Tibial artery (tissue), 4 donors: ENCODE results near the gene OR11L1.

Experiments used
- DNase-seq, 2 donors: peaks; one replicate each; pipeline ENCODE4 v3.0.0-alpha.2; 2019
- H3K27ac ChIP-seq, 2 donors: fragments of 200-600 bp; sonication (generic) in 1 of 2; 1 replicate in 1 of 2; 2 replicates in 1 of 2; pipeline ENCODE4 v1.5.1; 2018 to 2019; ENCODE audit warnings: mild to moderate bottlenecking in 1 of 2
- H3K27me3 ChIP-seq, 2 donors: fragments of 200-600 bp; sonication (generic) in 1 of 2; one replicate each; pipeline versions ENCODE4 v1.5.1 to v1.6.0; 2016 to 2019
- H3K36me3 ChIP-seq, 3 donors: fragments of 200-600 bp; sonication (generic) in 2 of 3; one replicate each; pipeline ENCODE4 v1.5.1; 2016 to 2019; ENCODE audit warnings: mild to moderate bottlenecking in 2 of 3
- H3K4me1 ChIP-seq, 4 donors: fragments of 200-600 bp; sonication (generic) in 2 of 4; 1 replicate in 3 of 4; 2 replicates in 1 of 4; pipeline ENCODE4 v1.5.1; 2016 to 2019
- H3K4me3 ChIP-seq, 2 donors: fragments of 200-600 bp; sonication (generic) in 1 of 2; 1 replicate in 1 of 2; 2 replicates in 1 of 2; pipeline ENCODE4 v1.5.1; 2018 to 2019; ENCODE audit warnings: mild to moderate bottlenecking in 2 of 2
- H3K9me3 ChIP-seq, 3 donors: fragments of 200-600 bp; sonication (generic) in 1 of 3; one replicate each; pipeline ENCODE4 v1.5.1; 2016 to 2019
- intact Hi-C: fragments of 100-400 bp; cut with DNase I; formaldehyde crosslinking; loops from one replicate; pipeline ENCODE4 v1.15.0; 2023; ENCODE audit warnings: low total_unique reads
- TF ChIP-seq, protein P1 (sequence below), 2 experiments: fragments of 200-600 bp in 1 of 2; fragments of 450-650 bp in 1 of 2; IDR thresholded peaks; one replicate each; pipeline ENCODE4 v1.5.1; 2017 to 2019; ENCODE audit warnings: antibody characterized with exemption in 2 of 2, mild to moderate bottlenecking in 1 of 2, moderate library complexity in 1 of 2

The OR11L1 gene

DNA sequence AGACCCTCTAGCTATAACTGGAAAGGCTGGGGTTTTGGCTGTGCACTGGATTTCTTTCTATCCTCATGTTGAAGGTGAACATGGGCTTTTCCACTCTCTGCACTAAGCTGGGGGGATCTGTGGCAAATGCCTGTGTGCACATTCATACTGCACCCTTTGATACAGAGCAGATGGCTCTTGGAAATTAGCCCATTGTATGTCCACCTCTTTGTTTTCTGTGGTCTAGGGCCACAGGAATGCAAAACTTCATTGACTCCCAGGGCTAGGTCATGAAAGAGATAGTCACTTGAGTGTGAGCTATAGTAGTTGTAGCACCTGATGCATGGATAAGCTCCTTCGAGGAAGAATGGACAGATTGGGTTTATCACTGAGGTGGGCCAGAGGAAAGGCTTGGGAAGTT lies 12.0 kb downstream of the OR11L1 start:
- DNase-seq = no peak
- intact Hi-C loops = no loop called here
- Histone ChIP-seq H3K4me1 (no peaks in the 10 kb centered on the region), H3K36me3 (no peaks in the 10 kb centered on the region), H3K27ac (no peak overlapping the region), H3K4me3 (no peak overlapping the region), H3K27me3 (no peaks in the 10 kb centered on the region), H3K9me3 (no peaks in the 10 kb centered on the region)
- TF ChIP-seq, protein P1, sequence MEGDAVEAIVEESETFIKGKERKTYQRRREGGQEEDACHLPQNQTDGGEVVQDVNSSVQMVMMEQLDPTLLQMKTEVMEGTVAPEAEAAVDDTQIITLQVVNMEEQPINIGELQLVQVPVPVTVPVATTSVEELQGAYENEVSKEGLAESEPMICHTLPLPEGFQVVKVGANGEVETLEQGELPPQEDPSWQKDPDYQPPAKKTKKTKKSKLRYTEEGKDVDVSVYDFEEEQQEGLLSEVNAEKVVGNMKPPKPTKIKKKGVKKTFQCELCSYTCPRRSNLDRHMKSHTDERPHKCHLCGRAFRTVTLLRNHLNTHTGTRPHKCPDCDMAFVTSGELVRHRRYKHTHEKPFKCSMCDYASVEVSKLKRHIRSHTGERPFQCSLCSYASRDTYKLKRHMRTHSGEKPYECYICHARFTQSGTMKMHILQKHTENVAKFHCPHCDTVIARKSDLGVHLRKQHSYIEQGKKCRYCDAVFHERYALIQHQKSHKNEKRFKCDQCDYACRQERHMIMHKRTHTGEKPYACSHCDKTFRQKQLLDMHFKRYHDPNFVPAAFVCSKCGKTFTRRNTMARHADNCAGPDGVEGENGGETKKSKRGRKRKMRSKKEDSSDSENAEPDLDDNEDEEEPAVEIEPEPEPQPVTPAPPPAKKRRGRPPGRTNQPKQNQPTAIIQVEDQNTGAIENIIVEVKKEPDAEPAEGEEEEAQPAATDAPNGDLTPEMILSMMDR (IDR thresholded peaks at IDR 0.05) = no peak

DNA sequence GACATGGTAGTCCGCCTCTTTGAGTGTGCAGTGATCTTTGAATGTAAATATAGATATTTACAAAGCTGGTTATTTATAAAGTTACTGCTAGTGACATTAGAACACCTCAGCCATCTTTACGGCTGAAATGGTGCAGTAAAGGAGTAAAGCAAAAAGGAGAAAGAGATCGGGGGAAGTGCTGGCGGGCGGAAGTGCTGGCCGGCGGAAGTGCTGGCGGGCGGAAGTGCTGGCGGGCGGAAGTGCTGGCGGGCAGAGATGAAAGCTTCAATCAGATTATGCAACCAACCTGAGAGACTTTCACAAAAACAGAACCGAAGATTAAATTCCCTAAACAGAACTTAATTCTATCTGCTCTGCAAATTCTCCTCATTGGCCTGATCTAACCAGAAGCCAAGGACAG lies 16.3 kb downstream of the OR11L1 start:
- H3K4me3 ChIP-seq = no peak overlapping the region
- no peak for DNase-seq
- no peak overlapping the region for H3K27ac ChIP-seq
- no peaks in the 10 kb centered on the region for H3K36me3 ChIP-seq
- TF ChIP-seq, protein P1 (IDR thresholded peaks at IDR 0.05) = no peak
- intact Hi-C loops = no loop called here
- no peaks in the 10 kb centered on the region for H3K9me3 ChIP-seq
- H3K4me1 ChIP-seq = no peaks in the 10 kb centered on the region
- no peaks in the 10 kb centered on the region for H3K27me3 ChIP-seq

DNA sequence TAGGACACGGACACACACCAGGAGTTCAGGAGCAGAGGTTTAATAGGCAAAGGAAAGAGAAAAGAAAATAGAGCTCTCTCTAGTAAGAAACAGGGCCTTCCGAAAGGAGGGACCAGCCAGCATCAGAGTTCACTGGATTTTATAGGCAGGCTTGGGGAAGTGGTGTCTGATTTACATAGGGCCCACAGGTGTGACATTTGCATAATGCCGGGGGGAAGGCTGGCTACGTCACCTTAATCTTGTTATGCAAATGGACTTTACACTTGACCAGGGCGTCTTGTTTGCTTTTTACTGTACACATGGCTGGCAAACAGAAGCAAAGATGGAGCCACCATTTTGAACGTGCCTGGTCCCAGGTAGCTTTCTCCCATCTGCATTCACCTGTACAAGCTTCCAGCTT lies 17.7 kb downstream of the OR11L1 start, which contains the start of gene OR14A16:
TSS of gene OR14A16 (minus strand) at position 97 of the 400 bp plus-strand sequence. CDS start 8,390 bp downstream, outside the sequence.
- intact Hi-C loops = no loop called here
- Histone ChIP-seq H3K4me3 (no peak within 1 kb of the TSS), H3K4me1 (no peaks in the 10 kb centered on the region), H3K27ac (no peak within 1 kb of the TSS), H3K27me3 (no peaks in the 10 kb centered on the region), H3K9me3 (no peaks in the 10 kb centered on the region), H3K36me3 (no peaks in the 10 kb centered on the region)
- DNase-seq = no peak
- TF ChIP-seq, protein P1 (IDR thresholded peaks at IDR 0.05) = no peak

DNA sequence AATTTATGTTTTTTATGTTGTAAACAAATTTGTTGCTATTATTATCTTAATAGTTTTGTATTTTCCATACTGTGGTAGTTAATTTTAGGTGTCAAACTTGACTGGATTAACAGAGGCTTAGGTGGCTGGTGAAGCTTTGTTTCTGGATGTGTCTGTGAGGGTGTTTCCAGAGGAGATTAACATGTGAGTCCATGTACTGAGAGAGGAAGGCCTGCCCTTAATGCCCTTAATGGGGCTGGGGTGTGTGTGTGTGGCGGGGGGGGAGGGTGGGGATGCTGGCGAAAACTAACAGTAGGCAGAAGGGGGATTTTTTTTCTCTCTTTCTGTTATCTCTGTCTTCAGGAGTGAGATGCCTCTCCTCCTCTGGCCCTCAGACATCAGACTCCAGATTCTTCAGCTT lies 19.6 kb downstream of the OR11L1 start:
- no peaks in the 10 kb centered on the region for H3K36me3 ChIP-seq
- intact Hi-C loops = no loop called here
- no peaks in the 10 kb centered on the region for H3K27me3 ChIP-seq
- no peak overlapping the region for H3K4me3 ChIP-seq
- H3K27ac ChIP-seq = no peak overlapping the region
- no peaks in the 10 kb centered on the region for H3K4me1 ChIP-seq
- DNase-seq = no peak
- TF ChIP-seq, protein P1 (IDR thresholded peaks at IDR 0.05) = no peak
- H3K9me3 ChIP-seq = no peaks in the 10 kb centered on the region

DNA sequence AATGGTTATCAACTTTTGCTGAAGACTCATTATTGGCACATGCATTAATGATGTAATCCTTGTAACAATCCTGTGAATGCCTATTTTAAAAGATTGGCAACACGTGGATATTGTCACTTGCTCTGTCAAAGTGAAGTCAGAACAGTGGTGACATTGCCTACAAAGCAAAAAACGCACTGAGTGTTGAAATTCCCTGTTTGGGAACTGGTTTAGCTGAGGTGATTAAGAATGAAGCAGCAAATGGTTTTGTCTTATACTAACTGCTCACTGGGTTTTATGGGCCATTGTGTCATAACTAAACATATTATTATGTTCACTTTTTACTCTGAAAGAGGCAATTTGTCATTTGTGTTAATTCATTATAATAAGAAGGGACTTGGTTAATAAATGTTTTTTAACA lies 29.1 kb downstream of the OR11L1 start:
- no peak for DNase-seq
- Histone ChIP-seq H3K27me3 (no peaks in the 10 kb centered on the region), H3K27ac (no peak overlapping the region), H3K4me3 (no peak overlapping the region), H3K36me3 (no peaks in the 10 kb centered on the region), H3K9me3 (no peaks in the 10 kb centered on the region), H3K4me1 (no peaks in the 10 kb centered on the region)
- intact Hi-C loops = no loop called here
- TF ChIP-seq, protein P1 (IDR thresholded peaks at IDR 0.05) = no peak

DNA sequence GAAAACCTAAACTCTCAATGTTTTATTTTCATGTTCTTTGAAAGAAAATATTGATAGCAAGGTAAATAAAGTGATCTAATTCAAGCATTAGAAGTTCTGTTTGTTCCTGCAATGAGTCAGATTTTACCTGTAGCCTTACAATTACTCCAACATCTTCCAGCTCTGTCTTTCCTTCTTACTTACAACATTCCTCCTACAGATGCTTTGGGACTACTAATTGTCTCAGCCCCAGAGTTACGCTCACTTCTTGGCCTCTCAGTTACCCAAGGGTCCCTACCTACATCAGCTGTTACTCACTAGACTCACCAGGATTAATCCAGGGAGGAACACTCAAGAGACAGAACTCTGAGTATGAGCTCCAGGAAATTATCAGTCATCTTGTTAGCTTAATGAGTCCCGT lies 44.2 kb downstream of the OR11L1 start:
- Histone ChIP-seq H3K36me3 (no peaks in the 10 kb centered on the region), H3K9me3 (no peaks in the 10 kb centered on the region), H3K4me3 (no peak overlapping the region), H3K27me3 (no peaks in the 10 kb centered on the region), H3K27ac (no peak overlapping the region), H3K4me1 (no peaks in the 10 kb centered on the region)
- intact Hi-C loops = no loop called here
- TF ChIP-seq, protein P1 (IDR thresholded peaks at IDR 0.05) = no peak
- no peak for DNase-seq
